Fibroblast of skin of left quadriceps (primary cell): ENCODE data around the gene CCN5.
"Not testable (repeated sequence)": the region's sequence is repeated elsewhere in the genome, so short reads cannot be mapped to it uniquely, and the experiment has no call there.

Experiments
- DNase-seq, 2 experiments: peaks; one replicate each; pipeline ENCODE4 v3.0.0-alpha.2; 2013; ENCODE audit warnings: low read depth in 2 of 2

CCN5 gene

DNA sequence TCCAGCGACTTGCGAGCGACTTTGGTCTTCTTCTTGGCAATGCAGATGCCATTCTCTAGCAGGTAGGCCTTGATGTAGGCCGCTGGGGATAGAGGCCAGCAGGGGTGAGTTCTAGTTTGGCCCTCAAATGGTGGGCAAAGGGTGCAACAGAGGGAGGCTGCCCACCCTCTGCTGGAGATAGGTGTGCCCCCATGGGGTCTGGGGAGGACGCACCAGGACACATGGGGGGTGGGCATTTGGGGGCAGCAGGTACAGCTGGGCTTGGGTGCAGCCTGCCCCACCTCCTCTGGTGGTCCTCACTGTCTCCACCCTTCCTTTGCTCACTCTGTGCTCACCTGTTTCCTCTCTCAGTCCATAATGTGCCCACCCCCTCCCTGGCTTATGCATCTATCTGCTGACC lies 41.8 kb downstream of the CCN5 start:
- DNase-seq: no peak

- no peak for DNase-seq
Observed at GRCh38 chr20:44758247-44759101, 43.3 kb downstream of the CCN5 start.

- DNase-seq: no peak
Observed at GRCh38 chr20:44759595-44759994, 44.4 kb downstream of the CCN5 start.

GRCh38 chr20:44761423-44761822 lies 46.3 kb downstream of the CCN5 start:
- DNase-seq: no peak

DNA sequence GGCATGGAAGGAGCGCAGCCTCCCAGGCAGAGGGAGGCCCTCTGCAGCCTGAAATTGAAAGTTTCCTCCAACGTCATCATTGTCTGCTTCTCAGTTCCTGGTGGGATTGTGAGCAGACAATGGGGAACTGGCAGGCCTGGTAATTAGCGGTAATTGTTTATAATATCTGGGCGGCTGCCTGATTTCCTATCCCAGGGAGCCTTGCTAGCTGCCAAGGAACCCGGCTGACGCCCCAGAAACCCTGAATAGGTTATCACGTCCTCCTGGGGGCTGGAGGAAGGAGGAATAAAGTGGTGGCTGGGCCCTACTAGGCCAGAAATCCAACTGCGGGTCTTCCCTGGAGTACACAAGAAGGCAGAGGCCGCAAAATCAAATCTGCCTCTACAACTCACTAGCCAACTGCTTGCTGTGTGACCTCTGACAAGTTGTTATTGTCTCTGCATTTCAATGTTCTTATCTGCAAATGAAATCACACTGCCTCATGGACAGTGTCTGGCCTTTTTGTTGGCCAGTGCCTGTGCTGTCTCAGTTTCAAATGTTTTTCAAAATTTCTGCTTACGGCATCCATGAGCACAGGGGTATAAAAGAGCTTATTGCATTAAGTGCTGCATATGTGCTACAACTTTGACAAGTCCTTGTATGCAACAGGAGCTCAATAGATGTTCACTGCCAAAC lies 47.4 kb downstream of the CCN5 start:
- DNase-seq: no peak

- not testable (repeated sequence) for DNase-seq
Observed at GRCh38 chr20:44763798-44764197, 48.6 kb downstream of the CCN5 start.

GRCh38 chr20:44765091-44765490 lies 49.9 kb downstream of the CCN5 start:
- no peak for DNase-seq

DNA sequence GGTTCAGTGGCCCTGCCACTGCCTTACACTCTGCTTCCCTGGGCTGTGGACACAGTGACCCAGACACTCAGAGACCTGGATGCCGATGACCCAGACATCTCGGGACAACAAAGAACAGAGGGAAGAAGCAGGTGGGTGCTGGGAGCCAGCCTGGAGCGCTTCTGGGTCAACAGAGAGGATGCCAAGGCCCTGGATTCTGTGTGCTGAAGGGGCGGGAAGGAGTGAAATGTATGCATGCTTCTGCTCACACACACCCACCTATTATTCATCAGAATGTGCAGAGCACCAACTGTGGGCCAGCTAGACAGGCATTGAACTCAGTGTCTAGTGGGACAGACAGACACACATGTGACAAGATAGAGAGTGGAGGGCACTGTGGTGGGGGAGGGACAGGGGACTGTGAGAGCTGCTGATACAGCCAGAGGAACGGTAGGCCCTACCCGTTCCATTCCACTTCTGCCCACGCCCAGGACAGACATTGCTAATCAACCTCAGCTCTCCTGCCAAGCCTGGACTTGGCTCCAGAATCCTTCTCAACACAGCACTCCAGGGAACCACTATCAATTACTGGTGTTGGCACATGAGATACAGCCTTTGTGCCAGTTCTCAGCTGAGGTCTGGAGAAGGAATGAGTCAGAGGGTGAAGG lies 50.7 kb downstream of the CCN5 start:
- DNase-seq: no peak

GRCh38 chr20:44768256-44768655 lies 53.1 kb downstream of the CCN5 start:
- no peak for DNase-seq

DNA sequence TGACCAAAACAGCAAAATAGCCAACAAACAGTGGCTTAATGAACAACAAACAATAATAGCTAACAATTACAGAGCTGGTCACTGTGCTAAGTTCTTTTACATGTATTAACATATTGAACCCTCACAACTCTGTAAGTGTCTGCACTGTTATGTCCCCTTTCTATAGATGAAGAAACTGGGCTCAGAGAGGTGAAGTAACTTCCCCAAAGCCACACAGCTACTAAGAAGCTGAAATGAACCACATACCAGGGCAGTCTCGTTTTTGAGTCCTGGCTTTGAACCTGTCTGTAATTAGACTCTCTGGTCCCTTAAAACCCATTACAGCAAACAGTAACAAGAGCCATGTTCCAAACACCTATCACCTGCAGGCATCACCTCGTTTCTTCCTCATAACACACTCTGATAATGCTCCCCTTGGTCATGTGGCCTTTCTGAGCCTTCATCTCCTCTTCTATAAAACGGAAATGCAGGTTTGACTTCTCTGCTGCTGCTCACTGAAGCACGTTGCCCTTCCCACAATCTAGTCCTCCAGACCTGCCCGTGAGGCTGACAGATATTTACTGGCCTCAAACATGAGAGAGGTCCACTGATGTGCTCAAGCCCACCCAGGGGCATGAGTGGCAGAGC lies 53.8 kb downstream of the CCN5 start:
- DNase-seq: no peak

- no peak for DNase-seq
Observed at GRCh38 chr20:44769481-44769863, 54.3 kb downstream of the CCN5 start.

DNA sequence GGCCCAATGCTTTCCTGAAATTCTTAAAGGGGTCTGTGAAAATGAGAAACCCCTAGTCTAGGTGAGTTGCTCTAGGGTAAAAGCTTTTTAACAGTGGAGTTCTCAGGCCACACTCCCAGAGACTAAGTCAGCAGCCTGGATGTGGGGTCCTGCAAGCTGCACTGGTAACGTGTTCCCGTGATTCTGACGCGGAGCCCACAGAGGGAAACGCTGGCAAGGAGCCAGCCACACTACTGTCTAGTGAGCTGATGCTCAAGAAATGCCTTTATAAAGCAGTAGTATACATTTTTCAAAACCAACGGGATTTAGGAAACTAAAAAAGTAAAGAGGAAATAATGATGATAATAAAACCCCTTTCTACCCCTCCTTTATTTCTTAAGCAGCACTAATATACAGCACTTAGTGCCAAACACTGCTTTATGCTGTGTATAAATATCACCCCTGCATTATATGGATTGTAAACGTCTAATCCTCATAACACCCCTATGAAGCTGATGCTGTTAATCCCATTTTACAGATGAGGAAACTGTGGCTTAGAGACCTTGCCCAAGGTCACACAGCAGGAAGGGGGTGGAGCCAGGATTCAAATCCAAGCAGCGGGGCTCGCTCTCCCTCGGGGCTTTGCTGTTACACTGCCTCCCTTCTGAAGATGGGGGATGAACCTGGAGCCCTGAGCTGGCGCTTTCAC lies 55.5 kb downstream of the CCN5 start:
- DNase-seq: no peak

GRCh38 chr20:44771172-44771535 lies 56.0 kb downstream of the CCN5 start:
- no peak for DNase-seq

DNA sequence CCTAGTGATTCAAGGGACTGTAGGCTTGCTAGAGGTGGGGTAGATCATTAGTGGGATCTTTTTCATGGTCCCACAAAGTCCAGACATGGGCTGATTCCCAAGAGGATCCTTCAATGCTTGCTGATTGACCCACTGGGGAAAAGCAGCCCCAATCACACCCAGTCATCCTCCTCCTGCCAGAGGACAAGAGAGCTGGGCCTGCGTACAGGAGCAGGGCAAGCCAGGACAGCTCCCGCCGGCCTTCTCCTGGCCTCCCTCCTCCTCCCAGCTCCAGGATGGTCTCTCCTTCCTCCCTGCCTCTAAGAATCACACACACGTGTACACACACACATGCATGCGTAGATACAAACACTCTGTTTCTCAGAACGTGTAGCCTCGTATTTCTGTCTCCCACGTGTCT lies 57.5 kb downstream of the CCN5 start:
- no peak for DNase-seq

- DNase-seq: no peak
Observed at GRCh38 chr20:44773070-44773829, 58.1 kb downstream of the CCN5 start.

DNA sequence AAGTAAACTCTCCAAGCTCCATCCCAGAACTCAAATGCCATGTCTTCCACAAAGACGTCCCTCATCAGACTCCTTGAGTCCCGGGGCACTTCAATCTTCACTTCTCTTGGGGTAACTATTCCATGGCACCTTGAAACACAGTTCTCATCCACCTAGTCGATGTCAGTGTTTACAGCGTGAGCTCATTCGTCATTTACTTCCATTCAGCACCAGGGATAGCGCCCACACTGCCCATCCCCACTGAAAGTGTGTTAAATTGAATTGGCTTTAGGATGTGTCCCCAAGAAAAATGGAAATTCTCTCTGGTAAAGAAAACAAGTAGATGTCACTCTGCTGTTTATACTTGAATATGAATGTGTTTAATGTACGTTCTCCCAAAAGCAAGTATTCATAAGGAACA lies 61.8 kb downstream of the CCN5 start:
- peak in 1 of 2 experiments; percentile 3 for DNase-seq
